Natural killer cell treated with Interleukin-12 subunit alpha and Interleukin-12 subunit beta and Interleukin-15 and Interleukin-18, amount 100 ng/mL, for 72 hours (primary cell): ENCODE measurements around the gene ZNF765. TPM values are rescaled to one million over a fixed set of nuclear protein-coding genes. Genes with fewer than 3 reads are reported as not detected.
"Not testable (repeated sequence)": the region's sequence is repeated elsewhere in the genome, so short reads cannot be mapped to it uniquely, and the experiment has no call there.

Experiments used
- ATAC-seq, 2 donors: fragments of 150-1000 bp; cut with Tn5 transposase in 1 of 2; sonication (Bioruptor Pico), chemical (Tn5 transposase) in 1 of 2; 2 replicates each; pipeline ENCODE4 v1.10.0; 2021
- DNase-seq: peaks from one replicate; pipeline ENCODE4 v3.0.0; 2022; ENCODE audit warnings: low spot score
- H3K27ac Mint-ChIP-seq, 2 donors: 1 replicate in 1 of 2; 2 replicates in 1 of 2; pipeline ENCODE4 v1.8.0; 2022; ENCODE audit warnings: mixed read lengths in 2 of 2, mild to moderate bottlenecking in 1 of 2, moderate library complexity in 1 of 2
- H3K27me3 Mint-ChIP-seq, 2 donors: 1 replicate in 1 of 2; 2 replicates in 1 of 2; pipeline ENCODE4 v1.8.0; 2022; ENCODE audit warnings: mixed read lengths in 2 of 2
- H3K36me3 Mint-ChIP-seq: one replicate; pipeline ENCODE4 v1.8.0; 2022; ENCODE audit warnings: mixed read lengths
- H3K4me1 Mint-ChIP-seq, 2 donors: 1 replicate in 1 of 2; 2 replicates in 1 of 2; pipeline ENCODE4 v1.8.0; 2022; ENCODE audit warnings: low read depth in 2 of 2, mixed read lengths in 2 of 2, mild to moderate bottlenecking in 1 of 2
- H3K4me3 Mint-ChIP-seq: one replicate; pipeline ENCODE4 v1.8.0; 2022; ENCODE audit warnings: mixed read lengths
- H3K9me3 Mint-ChIP-seq: 2 replicates; pipeline ENCODE4 v1.8.0; 2022; ENCODE audit warnings: mixed read lengths
- total RNA-seq, 2 donors: library from RNA; stranded (reverse); gene quantifications; one replicate each; pipeline ENCODE4 v1.2.3, GENCODE V29; 2022

Gene ZNF765
- total RNA-seq, 2 donors from 2014 or later = 7.7 to 13.5 TPM

DNA sequence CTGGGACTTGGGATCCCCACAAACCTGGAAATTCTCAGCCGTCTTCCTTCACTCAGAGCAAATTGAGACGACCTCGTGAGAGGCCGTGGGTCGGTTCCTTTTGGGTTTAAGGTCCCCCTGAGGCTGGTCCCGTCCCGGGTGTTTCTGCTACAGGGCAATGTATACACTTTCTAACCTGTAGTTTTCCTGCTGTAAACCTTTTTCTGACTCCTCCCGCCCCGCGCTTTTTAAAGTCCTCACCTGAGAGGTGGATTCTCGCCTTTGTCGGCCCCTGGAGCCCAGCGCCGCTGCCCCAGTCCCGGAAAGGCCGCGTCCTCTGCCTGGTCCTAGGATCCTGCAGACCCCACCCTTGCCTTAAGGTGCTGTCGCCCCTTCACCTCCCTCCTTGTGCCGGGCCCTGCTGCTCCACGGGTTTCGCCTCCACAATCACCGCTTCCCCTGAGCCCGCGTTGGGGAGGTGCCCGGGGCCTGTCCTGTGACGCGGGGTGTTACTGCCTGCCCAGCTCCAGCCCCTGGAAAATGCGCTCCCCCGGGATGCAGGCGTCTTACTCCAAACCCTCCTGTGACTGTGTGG is 37.2 kb downstream of the ZNF765 start:
- H3K27ac Mint-ChIP-seq = peak overlapping the region; percentile 81 to 93
- H3K36me3 Mint-ChIP-seq = peaks cover 25% of the 10 kb centered on the region
- H3K4me3 Mint-ChIP-seq = peak overlapping the region; percentile 98
- H3K4me1 Mint-ChIP-seq = peaks cover 16 to 19% of the 10 kb centered on the region in 2 donors
- no peaks in the 10 kb centered on the region for H3K27me3 Mint-ChIP-seq
- H3K9me3 Mint-ChIP-seq = no peaks in the 10 kb centered on the region
- peak; percentile 3 to 52 for ATAC-seq
- DNase-seq = no peak

DNA sequence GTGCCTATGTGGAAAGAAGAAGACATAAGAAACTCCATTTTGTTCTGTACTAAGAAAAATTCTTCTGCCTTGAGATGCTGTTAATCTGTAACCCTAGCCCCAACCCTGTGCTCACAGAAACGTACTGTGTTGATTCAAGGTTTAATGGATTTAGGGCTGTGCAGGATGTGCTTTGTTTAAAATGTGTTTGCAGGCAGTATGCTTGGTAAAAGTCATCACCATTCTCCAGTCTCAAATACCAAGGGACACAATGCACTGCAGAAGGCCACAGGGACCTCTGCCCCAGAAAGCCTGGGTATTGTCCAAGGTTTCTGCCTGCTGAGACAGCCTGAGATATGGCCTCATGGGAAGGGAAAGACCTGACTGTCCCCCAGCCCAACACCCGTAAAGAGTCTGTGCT is 48.9 kb downstream of the ZNF765 start:
- Mint-ChIP-seq H3K9me3 (peaks cover 15% of the 10 kb centered on the region), H3K36me3 (peaks cover 48% of the 10 kb centered on the region)
- not testable (repeated sequence) for H3K27ac Mint-ChIP-seq, DNase-seq, H3K27me3 Mint-ChIP-seq, ATAC-seq, H3K4me3 Mint-ChIP-seq, H3K4me1 Mint-ChIP-seq

DNA sequence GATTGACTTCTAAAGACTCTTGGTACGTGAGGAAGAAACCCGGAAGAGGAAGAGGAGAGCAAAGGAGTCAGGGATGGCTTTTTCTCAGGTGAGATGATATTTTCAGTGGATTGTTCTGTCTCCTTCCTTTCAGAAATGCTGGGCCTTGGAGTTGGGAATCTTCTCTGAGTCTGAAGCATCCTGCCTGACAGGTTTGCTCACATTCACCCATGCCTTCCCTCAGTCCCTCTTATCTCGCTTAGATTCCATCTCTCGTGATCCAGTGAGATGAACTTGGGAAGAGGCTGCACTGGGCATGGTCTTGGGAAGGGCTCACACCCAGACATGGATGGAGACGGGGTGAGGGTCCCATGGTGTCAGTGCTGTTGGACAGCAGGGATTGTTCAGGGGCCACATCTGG is 52.2 kb downstream of the ZNF765 start:
- not testable (repeated sequence) for ATAC-seq, H3K27me3 Mint-ChIP-seq
- peaks cover 11% of the 10 kb centered on the region for H3K9me3 Mint-ChIP-seq

DNA sequence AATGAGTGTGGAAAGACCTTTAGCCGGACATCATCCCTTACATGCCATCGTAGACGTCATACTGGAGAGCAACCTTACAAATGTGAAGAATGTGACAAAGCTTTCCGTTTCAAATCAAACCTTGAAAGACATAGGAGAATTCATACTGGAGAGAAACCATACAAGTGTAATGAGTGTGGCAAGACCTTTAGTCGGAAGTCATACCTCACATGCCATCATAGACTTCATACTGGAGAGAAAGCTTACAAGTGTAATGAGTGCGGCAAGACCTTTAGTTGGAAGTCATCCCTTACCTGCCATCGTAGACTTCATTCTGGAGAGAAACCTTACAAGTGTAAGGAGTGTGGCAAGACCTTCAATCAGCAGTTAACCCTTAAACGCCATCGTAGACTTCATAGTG is 60.9 kb downstream of the ZNF765 start:
- Mint-ChIP-seq H3K36me3 (peaks cover 79% of the 10 kb centered on the region), H3K4me1 (no peaks in the 10 kb centered on the region), H3K9me3 (peaks cover 43% of the 10 kb centered on the region), H3K27ac (no peak overlapping the region), H3K27me3 (no peaks in the 10 kb centered on the region), H3K4me3 (no peak overlapping the region)
- ATAC-seq = no peak
- no peak for DNase-seq

More for the DNA sequence above, 52.2 kb downstream of the ZNF765 start:
- H3K4me1 Mint-ChIP-seq, H3K27ac Mint-ChIP-seq, H3K4me3 Mint-ChIP-seq, DNase-seq: not testable (repeated sequence)
- peaks cover 67% of the 10 kb centered on the region for H3K36me3 Mint-ChIP-seq

DNA sequence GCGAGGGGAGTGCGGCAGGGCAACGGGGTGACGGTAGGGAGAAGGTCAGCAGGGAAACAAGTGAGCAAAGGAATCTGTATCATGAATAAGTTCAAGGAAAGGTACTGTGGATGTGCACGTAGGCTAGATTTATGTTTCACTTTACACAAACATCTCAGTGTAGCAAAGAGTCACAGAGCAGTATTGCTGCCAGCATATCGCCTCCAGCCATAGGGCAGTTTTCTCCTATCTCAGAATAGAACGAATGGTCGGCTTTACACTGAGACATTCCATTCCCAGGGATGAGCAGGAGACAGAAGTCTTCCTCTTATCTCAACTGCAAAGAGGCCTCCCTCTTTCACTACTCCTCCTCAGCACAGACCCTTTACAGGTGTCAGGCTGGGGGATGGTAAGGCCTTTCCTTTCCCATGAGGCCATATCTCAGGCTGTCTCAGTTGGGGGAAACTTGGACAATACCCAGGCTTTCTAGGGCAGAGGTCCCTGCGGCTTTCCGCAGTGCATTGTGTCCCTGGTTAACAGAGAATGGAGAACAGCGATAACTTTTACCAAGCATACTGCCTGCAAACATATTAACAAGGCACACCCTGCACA is 65.3 kb downstream of the ZNF765 start:
- Mint-ChIP-seq H3K27me3 (peaks cover 0 to 11% of the 10 kb centered on the region in 2 donors), H3K36me3 (peaks cover 64% of the 10 kb centered on the region), H3K9me3 (peaks cover 51% of the 10 kb centered on the region)
- H3K4me1 Mint-ChIP-seq, H3K4me3 Mint-ChIP-seq, ATAC-seq, H3K27ac Mint-ChIP-seq, DNase-seq: not testable (repeated sequence)

DNA sequence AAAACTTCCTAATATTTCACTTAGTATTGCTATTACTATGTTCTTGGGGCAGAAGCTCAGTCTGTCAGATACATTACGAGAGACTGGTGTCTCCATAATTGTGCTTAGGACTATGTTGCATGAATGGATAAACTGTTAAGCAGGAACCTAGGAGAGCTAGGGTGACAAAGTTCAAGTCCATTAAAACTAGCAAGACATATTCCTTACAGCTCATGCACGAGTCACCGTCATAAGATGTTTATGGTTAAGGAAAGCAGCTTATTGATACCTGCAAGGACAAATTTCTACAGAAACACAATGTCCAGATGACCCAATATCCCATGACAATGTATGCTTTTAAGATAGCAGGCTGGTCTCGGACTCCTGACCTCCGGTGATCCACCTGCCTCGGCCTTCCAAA is 66.9 kb downstream of the ZNF765 start:
- H3K36me3 Mint-ChIP-seq = peaks cover 47% of the 10 kb centered on the region
- H3K4me3 Mint-ChIP-seq = no peak overlapping the region
- ATAC-seq (no peak), DNase-seq (no peak)
- peaks cover 0 to 9% of the 10 kb centered on the region in 2 donors for H3K4me1 Mint-ChIP-seq
- H3K27me3 Mint-ChIP-seq = peaks cover 0 to 14% of the 10 kb centered on the region in 2 donors
- no peak overlapping the region for H3K27ac Mint-ChIP-seq
- peaks cover 35% of the 10 kb centered on the region for H3K9me3 Mint-ChIP-seq

DNA sequence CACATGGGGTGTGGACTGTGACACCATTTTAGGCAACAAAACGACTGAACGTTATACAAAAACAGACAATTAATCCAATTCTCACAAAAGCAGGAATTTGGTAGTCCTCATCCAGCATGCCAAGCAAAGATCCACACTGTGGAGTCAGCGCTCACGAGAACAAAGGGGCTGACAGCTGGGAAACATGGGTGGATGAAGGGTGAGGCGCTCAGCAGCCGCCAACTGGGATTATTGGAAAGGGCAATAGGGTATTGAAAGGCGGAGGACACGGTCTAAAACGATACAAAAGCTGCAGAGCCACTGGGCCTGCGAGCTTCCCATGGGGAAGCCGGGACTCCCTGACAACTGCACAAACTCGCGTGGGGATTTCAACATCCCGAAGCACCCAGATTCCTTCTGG is 67.9 kb downstream of the ZNF765 start:
- Mint-ChIP-seq H3K4me3 (no peak overlapping the region), H3K27me3 (peaks cover 0 to 14% of the 10 kb centered on the region in 2 donors), H3K9me3 (peaks cover 29% of the 10 kb centered on the region), H3K36me3 (peaks cover 41% of the 10 kb centered on the region), H3K27ac (no peak overlapping the region), H3K4me1 (peaks cover 0 to 9% of the 10 kb centered on the region in 2 donors)
- ATAC-seq = no peak
- DNase-seq = no peak

DNA sequence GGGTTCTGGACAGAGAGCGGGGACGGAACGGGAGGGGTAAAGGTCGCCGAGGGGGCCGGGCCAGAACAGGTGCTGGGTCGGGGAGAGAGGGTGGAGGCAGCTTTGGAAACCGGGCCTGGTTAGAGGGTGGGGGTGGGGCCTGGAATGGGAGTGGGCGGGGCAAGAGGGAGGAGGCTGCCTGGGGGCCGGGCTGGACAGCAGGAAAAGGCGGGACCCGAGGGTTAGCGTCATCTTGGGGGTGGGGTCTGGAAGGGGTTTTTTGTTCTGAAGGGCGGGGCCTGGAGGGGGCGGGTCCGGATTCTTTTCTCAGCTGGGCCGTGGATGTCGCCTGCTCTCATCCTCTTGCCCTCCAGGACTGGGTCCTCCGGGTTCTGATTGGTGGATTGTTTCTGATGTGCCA is 68.3 kb downstream of the ZNF765 start:
- ATAC-seq (no peak), DNase-seq (no peak)
- peaks cover 2 to 11% of the 10 kb centered on the region in 2 donors for H3K4me1 Mint-ChIP-seq
- H3K27ac Mint-ChIP-seq = no peak overlapping the region
- H3K36me3 Mint-ChIP-seq = peaks cover 38% of the 10 kb centered on the region
- no peak overlapping the region for H3K4me3 Mint-ChIP-seq
- H3K27me3 Mint-ChIP-seq = peaks cover 0 to 14% of the 10 kb centered on the region in 2 donors
- peaks cover 27% of the 10 kb centered on the region for H3K9me3 Mint-ChIP-seq

DNA sequence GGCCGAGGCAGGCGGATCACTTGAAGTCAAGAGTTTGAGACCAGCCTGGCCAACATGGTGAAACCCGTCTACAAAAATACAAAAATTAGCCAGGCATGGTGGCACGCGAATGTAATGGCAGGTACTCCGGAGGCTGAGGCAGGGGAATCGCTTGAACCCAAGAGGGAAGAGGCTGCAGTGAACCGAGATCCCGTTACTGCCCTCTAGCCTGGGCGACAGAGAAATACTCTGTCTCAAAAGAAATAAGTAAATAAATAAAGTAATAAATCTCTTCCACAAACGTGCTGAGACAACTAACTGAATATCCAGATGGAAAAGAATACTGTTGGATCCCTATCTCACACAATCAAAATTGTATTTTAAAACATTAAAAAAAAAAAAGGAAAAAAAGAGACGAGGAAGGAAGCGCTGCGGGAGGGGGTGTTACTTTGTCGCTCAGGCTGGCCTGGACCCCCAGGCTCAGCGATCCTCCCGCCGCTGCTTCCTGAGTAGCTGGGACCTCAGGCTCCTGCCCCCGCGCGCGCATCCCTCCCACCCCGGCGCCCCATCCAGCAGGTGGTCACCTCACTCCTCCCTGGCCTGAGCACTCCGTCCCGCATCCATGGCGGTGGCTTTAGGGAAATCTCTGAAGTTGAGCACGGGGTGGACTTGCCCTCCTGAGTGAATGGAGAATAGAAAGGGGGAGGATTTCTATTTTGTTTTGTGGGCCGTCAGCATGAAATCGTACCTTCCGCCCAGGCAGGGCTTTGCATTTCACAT is 72.0 kb downstream of the ZNF765 start:
- peaks cover 17 to 23% of the 10 kb centered on the region in 2 donors for H3K4me1 Mint-ChIP-seq
- H3K27ac Mint-ChIP-seq = peak overlapping the region in 1 of 2 donors; percentile 76
- peaks cover 0 to 14% of the 10 kb centered on the region in 2 donors for H3K27me3 Mint-ChIP-seq
- H3K4me3 Mint-ChIP-seq = peak overlapping the region; percentile 83
- H3K36me3 Mint-ChIP-seq = peaks cover 20% of the 10 kb centered on the region
- DNase-seq = no peak
- peaks cover 11% of the 10 kb centered on the region for H3K9me3 Mint-ChIP-seq
- peak; percentile 2 to 17 for ATAC-seq

DNA sequence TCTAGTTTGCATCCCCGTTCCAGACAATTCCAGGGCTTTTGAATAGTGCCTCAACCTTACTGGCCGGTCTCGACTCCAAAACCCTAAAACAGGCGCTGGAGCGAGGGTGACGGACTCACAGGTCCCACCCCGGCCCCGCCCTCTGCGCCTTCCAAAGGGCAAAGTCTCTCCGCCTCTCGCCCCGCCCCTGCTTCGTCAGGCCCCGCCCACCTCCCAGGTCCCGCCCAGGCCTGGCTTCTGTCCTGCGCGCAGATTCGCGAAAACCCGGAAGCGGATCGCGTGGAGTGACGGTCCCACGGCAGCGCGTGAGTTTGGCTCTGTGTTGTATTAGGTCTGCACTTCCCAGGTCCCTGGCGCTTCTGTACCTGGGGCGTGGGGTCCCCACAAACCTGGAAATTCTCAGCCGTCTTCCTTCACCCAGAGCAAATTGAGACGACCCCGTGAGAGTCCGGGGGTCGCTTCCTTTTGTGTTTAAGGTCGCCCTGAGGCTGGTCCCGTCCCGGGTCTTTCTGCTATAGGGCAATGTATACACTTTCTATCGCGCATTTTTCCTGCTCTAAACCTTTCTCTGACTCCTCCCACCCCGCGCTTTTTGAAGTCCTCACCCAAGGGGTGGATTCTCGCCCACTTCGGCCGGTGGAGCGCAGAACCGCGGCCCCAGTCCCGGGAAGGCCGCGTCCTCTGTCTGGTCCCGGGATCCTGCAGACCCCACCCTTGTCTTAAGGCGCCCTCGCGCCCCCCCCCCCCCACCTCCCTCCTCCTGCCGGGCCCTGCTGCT is 72.7 kb downstream of the ZNF765 start, which contains the start of gene ZNF813:
TSS of gene ZNF813 (plus strand) at position 249 of the 778 bp plus-strand sequence. CDS start 16,090 bp downstream, outside the sequence.
- ATAC-seq = peak; percentile 99 to 100
- peak; percentile 91 for DNase-seq
- Mint-ChIP-seq H3K36me3 (peaks cover 22% of the 10 kb centered on the region), H3K27me3 (peaks cover 0 to 12% of the 10 kb centered on the region in 2 donors), H3K4me3 (peak within 1 kb of the TSS; percentile 83), H3K9me3 (peaks cover 10% of the 10 kb centered on the region), H3K4me1 (peaks cover 17 to 22% of the 10 kb centered on the region in 2 donors), H3K27ac (peak within 1 kb of the TSS; percentile 26 to 76)

DNA sequence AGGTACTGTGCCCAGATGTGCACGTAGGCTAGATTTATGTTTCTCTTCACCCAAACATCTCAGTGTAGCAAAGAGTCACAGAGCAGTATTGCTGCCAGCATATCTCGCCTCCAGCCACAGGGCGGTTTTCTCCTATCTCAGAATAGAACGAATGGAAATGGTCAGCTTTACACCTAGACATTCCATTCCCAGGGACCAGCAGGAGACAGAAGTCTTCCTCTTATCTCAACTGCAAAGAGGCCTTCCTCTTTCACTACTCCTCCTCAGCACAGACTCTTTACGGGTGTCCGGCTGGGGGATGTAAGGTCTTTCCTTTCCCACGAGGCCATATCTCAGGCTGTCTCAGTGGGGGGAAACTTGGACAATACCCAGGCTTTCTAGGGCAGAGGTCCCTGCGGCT is 73.7 kb downstream of the ZNF765 start:
- peaks cover 16 to 17% of the 10 kb centered on the region in 2 donors for H3K4me1 Mint-ChIP-seq
- H3K9me3 Mint-ChIP-seq, ATAC-seq, H3K27me3 Mint-ChIP-seq, H3K27ac Mint-ChIP-seq, DNase-seq: not testable (repeated sequence)
- peaks cover 15% of the 10 kb centered on the region for H3K36me3 Mint-ChIP-seq
- peak overlapping the region; percentile 83 for H3K4me3 Mint-ChIP-seq

DNA sequence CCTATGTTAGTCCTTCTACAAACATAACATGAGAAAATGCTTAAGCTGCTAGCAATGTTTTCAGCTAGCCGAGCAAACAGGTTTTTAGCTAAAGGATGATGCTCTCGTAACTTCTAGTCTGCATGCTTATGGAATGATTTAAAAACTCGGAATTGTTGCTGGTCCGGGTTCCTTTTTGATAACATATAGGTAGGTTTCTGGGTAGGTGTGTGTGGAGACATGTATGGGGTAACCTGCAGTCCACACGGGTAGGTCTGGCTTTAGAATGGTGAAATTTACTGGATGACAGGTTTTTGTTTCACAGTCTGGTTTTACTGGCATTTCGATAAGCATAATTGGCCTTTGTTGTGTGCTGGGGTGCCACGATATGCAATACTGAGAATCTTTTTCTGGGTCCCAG is 77.0 kb downstream of the ZNF765 start:
- Mint-ChIP-seq H3K36me3 (peaks cover 26% of the 10 kb centered on the region), H3K27me3 (no peaks in the 10 kb centered on the region), H3K27ac (no peak overlapping the region), H3K4me1 (peaks cover 17 to 21% of the 10 kb centered on the region in 2 donors), H3K4me3 (no peak overlapping the region), H3K9me3 (peaks cover 3% of the 10 kb centered on the region)
- DNase-seq (no peak), ATAC-seq (no peak)

DNA sequence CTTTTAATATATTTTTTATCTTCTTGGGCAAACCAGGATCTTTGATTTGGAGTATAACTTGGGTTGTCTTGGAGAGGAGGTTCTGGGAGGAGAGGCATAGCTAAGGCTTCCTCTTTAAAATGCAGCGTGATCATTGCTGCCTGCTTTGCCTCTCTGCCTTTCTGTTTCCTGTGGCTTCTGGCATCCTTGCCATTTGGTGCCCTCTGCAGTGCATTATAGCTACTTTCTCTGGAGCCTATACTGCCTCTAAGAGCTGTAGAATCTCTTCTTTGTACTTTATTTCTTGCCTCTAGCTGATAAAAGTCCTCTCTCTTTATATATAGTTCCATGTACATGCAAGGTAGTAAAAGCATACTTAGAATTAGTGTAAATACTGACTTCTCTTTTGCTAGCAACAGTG is 79.9 kb downstream of the ZNF765 start:
- ATAC-seq, H3K27me3 Mint-ChIP-seq, H3K4me3 Mint-ChIP-seq, DNase-seq, H3K9me3 Mint-ChIP-seq, H3K4me1 Mint-ChIP-seq, H3K27ac Mint-ChIP-seq: not testable (repeated sequence)
- peaks cover 34% of the 10 kb centered on the region for H3K36me3 Mint-ChIP-seq
